Spleen (tissue), 7 donors: ENCODE measurements around the gene CCDC88B.

Experiments used
- CTCF ChIP-seq, 11 experiments: fragments of 200-600 bp in 7 of 11; fragments of 450-650 bp in 4 of 11; sonication (generic) in 4 of 11; IDR thresholded peaks in 8 of 11; conservative IDR thresholded peaks in 3 of 11; 1 replicate in 7 of 11; 2 replicates in 4 of 11; pipeline versions ENCODE4 v1.4.0 to v1.8.0; 2016 to 2021; ENCODE audit warnings: antibody characterized with exemption in 11 of 11, inconsistent platforms in 4 of 11, mild to moderate bottlenecking in 1 of 11
- POLR2A ChIP-seq, 3 donors: fragments of 450-650 bp; IDR thresholded peaks; one replicate each; pipeline ENCODE4 v1.5.1; 2017; ENCODE audit warnings: antibody characterized with exemption in 3 of 3, mild to moderate bottlenecking in 1 of 3
- POLR2AphosphoS5 ChIP-seq, 3 donors: sonication (generic); formaldehyde crosslinking; IDR thresholded peaks; one replicate each; pipeline ENCODE4 v1.5.1; 2017; ENCODE audit warnings: antibody characterized with exemption in 3 of 3
- donor health status: DM: no; HTN: no; CAD: no; lungs with moderate emphysema.
- donor health status: DM: no; HTN: no; CAD: no.
- donor health status: DM: no; HTN: no; CAD: no.

GRCh38 chr11:64376071-64376470 lies 36.1 kb downstream of the CCDC88B start:
- TF ChIP-seq POLR2A (IDR thresholded peaks at IDR 0.05) (no peak), POLR2AphosphoS5 (IDR thresholded peaks at IDR 0.05) (no peak), CTCF (IDR thresholded peaks at IDR 0.05 in 8 of 11, conservative IDR thresholded peaks at IDR 0.05 in 3 of 11) (no peak)
